ENCODE data around the gene MTCL1. TPM values are rescaled to one million over a fixed set of nuclear protein-coding genes. Genes with fewer than 3 reads are reported as not detected.

Gene MTCL1
- total and polyA plus RNA-seq, 7 experiments from 2014 or later, result 0.17 to 0.81 (median 0.61) TPM; not detected in 4

DNA sequence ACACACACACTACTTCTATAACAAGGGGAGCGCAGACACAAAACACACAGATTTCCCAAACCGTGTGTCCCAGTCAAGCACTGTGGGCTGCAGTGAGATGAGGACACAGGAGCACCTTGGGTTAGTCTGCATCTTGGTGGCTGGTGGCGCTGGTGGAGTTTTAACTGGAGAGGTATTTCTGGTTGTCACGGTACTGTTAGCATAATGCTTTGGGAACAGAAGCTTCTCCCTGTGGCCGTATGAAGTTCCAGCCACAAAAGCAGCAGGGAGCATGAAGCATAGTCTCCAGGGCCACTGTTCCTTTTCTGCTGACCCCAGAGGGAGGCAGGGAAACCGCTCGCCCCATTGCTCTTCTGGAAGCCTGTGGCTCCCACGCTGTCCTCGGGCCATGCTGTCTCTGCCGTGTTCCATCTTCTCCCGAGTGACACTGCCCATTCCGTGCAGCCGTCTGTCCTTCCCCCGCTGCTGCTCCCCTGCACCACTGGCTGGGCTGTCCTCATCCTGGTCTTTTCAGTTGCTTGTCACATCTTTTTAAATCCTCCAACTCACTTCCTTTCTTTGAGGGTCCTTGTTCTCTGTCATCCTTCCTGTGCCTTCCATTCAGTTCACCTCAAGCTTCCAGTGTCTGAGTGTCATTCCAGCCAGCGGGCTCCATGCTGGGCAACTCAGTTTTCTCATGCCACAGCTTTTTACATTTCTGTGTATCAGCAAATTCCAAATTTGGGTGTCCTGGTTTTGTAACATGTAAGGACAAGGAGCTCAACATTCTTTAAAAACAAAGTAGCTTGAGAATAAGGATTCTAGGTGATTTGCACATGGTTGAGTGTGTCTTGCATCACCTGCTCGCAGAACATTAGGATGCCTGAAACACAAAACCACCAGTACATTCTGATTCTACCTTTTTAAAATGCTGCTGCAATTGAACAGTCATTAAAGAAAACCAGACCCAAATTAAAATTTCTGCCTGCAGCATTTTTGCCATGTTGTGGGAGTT is 125.0 kb downstream of the MTCL1 start:
- Histone ChIP-seq H3K4me3 (ENCODE audit: low read length) (no peak overlapping the region), H3K27me3 (ENCODE audit: control insufficient read depth in 2 of 2, insufficient read depth in 2 of 2, low read length in 2 of 2) (no peaks in the 10 kb centered on the region), H3K36me3 (ENCODE audit: control insufficient read depth in 2 of 3, insufficient read depth in 3 of 3, low read length in 3 of 3) (no peaks in the 10 kb centered on the region), H3K9me3 (ENCODE audit: control insufficient read depth in 2 of 3, low read length in 3 of 3) (no peaks in the 10 kb centered on the region), H3K27ac (ENCODE audit: low read depth, low read length) (no peak overlapping the region), H3K4me1 (ENCODE audit: control insufficient read depth in 2 of 2, insufficient read depth in 2 of 2, low read length in 2 of 2) (no peaks in the 10 kb centered on the region)
- Mint-ChIP-seq H3K4me1 (no peaks in the 10 kb centered on the region), H3K27ac (no peak overlapping the region), H3K4me3 (no peak overlapping the region), H3K36me3 (no peaks in the 10 kb centered on the region), H3K9me3 (peaks cover 0 to 5% (median 0%) of the 10 kb centered on the region in 11 donors), H3K27me3 (peaks cover 0 to 6% (median 3%) of the 10 kb centered on the region in 5 donors)
- intact Hi-C loops (cut with micrococcal nuclease), result no loop called here
- CTCF ChIA-PET, result interaction anchor here (0.7 kb wide), 1 partner anchor 349 kb away, joined by 3 read pairs; no protein-coding TSS in a partner anchor
- DNase-seq (no peak), ATAC-seq (no peak)
- POLR2A ChIA-PET, result no interaction called here

DNA sequence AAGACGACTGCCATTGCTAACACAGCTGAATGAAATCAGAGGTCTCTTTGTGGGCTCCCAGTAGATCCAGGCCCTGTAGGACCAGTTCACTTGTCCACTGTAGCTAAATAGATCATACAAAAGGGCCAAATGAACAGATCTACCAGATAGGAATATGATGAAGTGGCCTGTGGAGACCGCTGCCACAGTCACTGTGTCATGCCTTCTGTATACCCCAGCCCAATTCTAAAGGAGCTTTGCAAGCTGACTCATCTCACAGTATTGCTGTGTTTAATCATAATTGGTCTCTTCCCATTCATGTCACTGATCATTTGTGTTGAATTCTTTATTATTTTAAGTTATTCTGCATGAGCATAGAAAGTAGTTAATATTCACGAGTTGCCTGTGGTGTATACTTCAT is 125.8 kb downstream of the MTCL1 start:
- Mint-ChIP-seq H3K36me3 (no peaks in the 10 kb centered on the region), H3K27ac (no peak overlapping the region), H3K4me3 (no peak overlapping the region), H3K9me3 (peaks cover 0 to 5% (median 0%) of the 10 kb centered on the region in 11 donors), H3K27me3 (peaks cover 0 to 6% (median 3%) of the 10 kb centered on the region in 5 donors), H3K4me1 (no peaks in the 10 kb centered on the region)
- no peaks in the 10 kb centered on the region for H3K9me3 ChIP-seq (ENCODE audit: control insufficient read depth in 2 of 3, low read length in 3 of 3)
- POLR2A ChIA-PET, result no interaction called here
- CTCF ChIA-PET, result interaction anchor here (0.7 kb wide), 1 partner anchor 348 kb away, joined by 3 read pairs; no protein-coding TSS in a partner anchor
- ATAC-seq (no peak), DNase-seq (no peak)
- intact Hi-C loops (cut with micrococcal nuclease), result no loop called here
- H3K4me3 ChIP-seq (ENCODE audit: low read length), result no peak overlapping the region
- H3K4me1 ChIP-seq (ENCODE audit: control insufficient read depth in 2 of 2, insufficient read depth in 2 of 2, low read length in 2 of 2), result no peaks in the 10 kb centered on the region
- H3K27ac ChIP-seq (ENCODE audit: low read depth, low read length), result no peak overlapping the region
- no peaks in the 10 kb centered on the region for H3K27me3 ChIP-seq (ENCODE audit: control insufficient read depth in 2 of 2, insufficient read depth in 2 of 2, low read length in 2 of 2)
- H3K36me3 ChIP-seq (ENCODE audit: control insufficient read depth in 2 of 3, insufficient read depth in 3 of 3, low read length in 3 of 3), result no peaks in the 10 kb centered on the region

- H3K4me1 ChIP-seq (ENCODE audit: control insufficient read depth in 2 of 2, insufficient read depth in 2 of 2, low read length in 2 of 2), result no peaks in the 10 kb centered on the region
- Mint-ChIP-seq H3K27ac (no peak overlapping the region), H3K27me3 (peaks cover 0 to 6% (median 3%) of the 10 kb centered on the region in 5 donors), H3K36me3 (no peaks in the 10 kb centered on the region), H3K4me1 (no peaks in the 10 kb centered on the region), H3K9me3 (peaks cover 0 to 5% (median 0%) of the 10 kb centered on the region in 11 donors), H3K4me3 (no peak overlapping the region)
- no peak overlapping the region for H3K4me3 ChIP-seq (ENCODE audit: low read length)
- DNase-seq (no peak), ATAC-seq (no peak)
- H3K27me3 ChIP-seq (ENCODE audit: control insufficient read depth in 2 of 2, insufficient read depth in 2 of 2, low read length in 2 of 2), result no peaks in the 10 kb centered on the region
- CTCF ChIA-PET, result interaction anchor here (0.7 kb wide), 1 partner anchor 348 kb away, joined by 3 read pairs; no protein-coding TSS in a partner anchor
- intact Hi-C loops (cut with micrococcal nuclease), result no loop called here
- H3K27ac ChIP-seq (ENCODE audit: low read depth, low read length), result no peak overlapping the region
- POLR2A ChIA-PET, result no interaction called here
- H3K36me3 ChIP-seq (ENCODE audit: control insufficient read depth in 2 of 3, insufficient read depth in 3 of 3, low read length in 3 of 3), result no peaks in the 10 kb centered on the region
- H3K9me3 ChIP-seq (ENCODE audit: control insufficient read depth in 2 of 3, low read length in 3 of 3), result no peaks in the 10 kb centered on the region
Measured at GRCh38 chr18:8831531-8831930, 126.2 kb downstream of the MTCL1 start.

DNA sequence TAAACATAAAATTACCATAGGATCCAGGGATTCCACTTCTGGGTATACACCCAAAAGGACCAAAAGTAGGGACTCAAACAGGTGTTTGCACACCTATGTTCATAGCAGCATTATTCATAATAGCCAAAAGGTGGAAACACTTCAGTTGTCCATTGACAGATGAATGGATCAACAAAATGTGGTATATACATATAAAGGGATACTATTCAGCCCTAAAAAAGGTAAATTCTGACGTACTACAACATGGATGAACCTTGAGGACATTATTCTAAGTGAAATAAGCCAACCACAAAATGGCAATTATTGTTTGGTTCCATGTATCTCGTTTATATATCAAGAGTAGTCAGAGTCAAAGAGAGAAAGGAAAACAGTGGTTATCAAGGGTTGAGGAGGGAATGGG is 128.1 kb downstream of the MTCL1 start:
- Mint-ChIP-seq H3K27me3 (peaks cover 0 to 6% (median 3%) of the 10 kb centered on the region in 5 donors), H3K9me3 (peaks cover 0 to 13% (median 5%) of the 10 kb centered on the region in 11 donors), H3K4me1 (no peaks in the 10 kb centered on the region), H3K27ac (no peak overlapping the region), H3K36me3 (peaks cover 0 to 5% (median 0%) of the 10 kb centered on the region in 5 donors), H3K4me3 (no peak overlapping the region)
- Histone ChIP-seq H3K4me1 (ENCODE audit: control insufficient read depth in 2 of 2, insufficient read depth in 2 of 2, low read length in 2 of 2) (no peaks in the 10 kb centered on the region), H3K4me3 (ENCODE audit: low read length) (no peak overlapping the region), H3K9me3 (ENCODE audit: control insufficient read depth in 2 of 3, low read length in 3 of 3) (no peaks in the 10 kb centered on the region), H3K27me3 (ENCODE audit: control insufficient read depth in 2 of 2, insufficient read depth in 2 of 2, low read length in 2 of 2) (no peaks in the 10 kb centered on the region), H3K27ac (ENCODE audit: low read depth, low read length) (no peak overlapping the region), H3K36me3 (ENCODE audit: control insufficient read depth in 2 of 3, insufficient read depth in 3 of 3, low read length in 3 of 3) (no peaks in the 10 kb centered on the region)
- no peak for DNase-seq
- POLR2A ChIA-PET, result no interaction called here
- no peak for ATAC-seq
- intact Hi-C loops (cut with micrococcal nuclease), result no loop called here
- CTCF ChIA-PET, result no interaction called here

DNA sequence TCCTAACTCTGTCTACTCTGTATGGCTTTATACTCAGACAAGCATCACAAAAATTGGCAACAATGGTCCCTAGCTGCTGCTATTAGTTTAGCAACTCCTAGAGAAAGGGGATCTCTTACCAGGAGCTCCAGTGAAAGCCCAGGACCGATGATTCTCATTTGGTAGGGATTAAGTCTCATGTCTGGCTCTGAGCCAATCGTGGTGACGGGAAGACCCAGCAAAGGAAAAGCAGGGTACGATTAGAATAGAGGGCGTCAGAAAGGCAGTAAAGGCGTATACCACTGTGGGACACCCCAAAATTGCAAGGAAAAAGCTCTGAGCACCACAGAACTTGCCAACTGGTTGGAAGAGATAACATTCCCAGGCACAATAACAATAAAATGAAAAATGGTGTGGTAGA is 129.5 kb downstream of the MTCL1 start:
- ATAC-seq (no peak), DNase-seq (no peak)
- H3K27me3 Mint-ChIP-seq, result peaks cover 0 to 6% (median under 1%) of the 10 kb centered on the region in 5 donors
- H3K36me3 ChIP-seq (ENCODE audit: control insufficient read depth in 2 of 3, insufficient read depth in 3 of 3, low read length in 3 of 3), result no peaks in the 10 kb centered on the region
- intact Hi-C loops (cut with micrococcal nuclease), result no loop called here
- H3K36me3 Mint-ChIP-seq, result peaks cover 0 to 5% (median 0%) of the 10 kb centered on the region in 5 donors
- H3K4me3 ChIP-seq (ENCODE audit: low read length), result no peak overlapping the region
- CTCF ChIA-PET, result no interaction called here
- no peaks in the 10 kb centered on the region for H3K4me1 ChIP-seq (ENCODE audit: control insufficient read depth in 2 of 2, insufficient read depth in 2 of 2, low read length in 2 of 2)
- H3K27ac Mint-ChIP-seq, result no peak overlapping the region
- H3K27me3 ChIP-seq (ENCODE audit: control insufficient read depth in 2 of 2, insufficient read depth in 2 of 2, low read length in 2 of 2), result no peaks in the 10 kb centered on the region
- peaks cover 0 to 13% (median 5%) of the 10 kb centered on the region in 11 donors for H3K9me3 Mint-ChIP-seq
- peak overlapping the region in 1 of 10 donors; percentile 20 for H3K4me3 Mint-ChIP-seq
- no peaks in the 10 kb centered on the region for H3K4me1 Mint-ChIP-seq
- POLR2A ChIA-PET, result no interaction called here
- no peak overlapping the region for H3K27ac ChIP-seq (ENCODE audit: low read depth, low read length)
- H3K9me3 ChIP-seq (ENCODE audit: control insufficient read depth in 2 of 3, low read length in 3 of 3), result no peaks in the 10 kb centered on the region

DNA sequence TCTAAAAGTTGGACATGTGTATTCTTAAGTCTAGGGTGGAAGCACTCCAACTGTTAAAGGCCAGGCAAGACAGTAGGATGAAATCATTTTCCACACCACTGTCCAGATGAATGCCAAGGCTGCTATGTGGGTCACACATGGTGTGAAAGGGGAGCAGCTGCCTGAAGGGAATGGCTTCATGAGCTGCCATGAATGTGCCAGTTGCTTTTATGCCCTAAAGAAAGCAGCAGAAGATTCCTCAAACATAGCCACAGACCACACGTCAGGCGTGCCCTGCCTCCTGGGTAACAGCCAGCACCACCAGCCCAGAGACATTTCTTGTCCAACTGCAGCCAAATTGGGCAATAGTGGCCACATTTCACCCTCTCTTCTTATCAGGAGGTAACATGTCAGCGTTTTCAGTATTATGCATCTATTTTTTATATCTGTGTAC is 130.2 kb downstream of the MTCL1 start:
- H3K9me3 ChIP-seq (ENCODE audit: control insufficient read depth in 2 of 3, low read length in 3 of 3), result no peaks in the 10 kb centered on the region
- no peaks in the 10 kb centered on the region for H3K36me3 ChIP-seq (ENCODE audit: control insufficient read depth in 2 of 3, insufficient read depth in 3 of 3, low read length in 3 of 3)
- Mint-ChIP-seq H3K4me3 (no peak overlapping the region), H3K27ac (no peak overlapping the region), H3K4me1 (no peaks in the 10 kb centered on the region), H3K36me3 (peaks cover 0 to 5% (median 0%) of the 10 kb centered on the region in 5 donors), H3K27me3 (peaks cover 0 to 6% (median 0%) of the 10 kb centered on the region in 5 donors), H3K9me3 (peaks cover 0 to 13% (median 5%) of the 10 kb centered on the region in 11 donors)
- no peak overlapping the region for H3K4me3 ChIP-seq (ENCODE audit: low read length)
- DNase-seq, result no peak
- H3K4me1 ChIP-seq (ENCODE audit: control insufficient read depth in 2 of 2, insufficient read depth in 2 of 2, low read length in 2 of 2), result no peaks in the 10 kb centered on the region
- ChIA-PET CTCF (no interaction called here), POLR2A (no interaction called here)
- no peak overlapping the region for H3K27ac ChIP-seq (ENCODE audit: low read depth, low read length)
- no peak for ATAC-seq
- H3K27me3 ChIP-seq (ENCODE audit: control insufficient read depth in 2 of 2, insufficient read depth in 2 of 2, low read length in 2 of 2), result no peaks in the 10 kb centered on the region
- intact Hi-C loops (cut with micrococcal nuclease), result no loop called here

Measured in naive thymus-derived CD4-positive, alpha-beta T cell (primary cell).